H9 (cell line): ENCODE measurements around the gene SERPINB11. TPM values are rescaled to one million over a fixed set of nuclear protein-coding genes. Genes with fewer than 3 reads are reported as not detected.

Source experiments
- DNase-seq: peaks from one replicate; pipeline ENCODE4 v3.0.0-alpha.2; 2017
- H2AFZ ChIP-seq: one replicate; pipeline ENCODE4 v1.6.1; 2013; ENCODE audit warnings: mild to moderate bottlenecking, low read length, control low read depth, moderate library complexity
- H2AK5ac ChIP-seq: 2 replicates; pipeline ENCODE4 v1.6.1; 2013; ENCODE audit warnings: low read length, control low read depth, mixed read lengths; ENCODE audit not compliant: insufficient read length
- H2BK120ac ChIP-seq: one replicate; pipeline ENCODE4 v1.6.1; 2013; ENCODE audit warnings: low read depth, mild to moderate bottlenecking, low read length, control low read depth, inconsistent platforms; ENCODE audit not compliant: poor library complexity, severe bottlenecking
- H2BK12ac ChIP-seq: 2 replicates; pipeline ENCODE4 v1.6.1; 2013; ENCODE audit warnings: low read length, control low read depth, mixed read lengths, low read depth; ENCODE audit not compliant: insufficient read length
- H2BK15ac ChIP-seq: 2 replicates; pipeline ENCODE4 v1.6.1; 2013; ENCODE audit warnings: low read depth, low read length, control low read depth
- H2BK20ac ChIP-seq: one replicate; pipeline ENCODE4 v1.6.1; 2013; ENCODE audit warnings: low read depth, mild to moderate bottlenecking, low read length, control low read depth, inconsistent platforms; ENCODE audit not compliant: poor library complexity, severe bottlenecking
- H2BK5ac ChIP-seq: 2 replicates; pipeline ENCODE4 v1.6.1; 2013; ENCODE audit warnings: low read length, control low read depth, mixed read lengths; ENCODE audit not compliant: insufficient read length
- H3K14ac ChIP-seq: 2 replicates; pipeline ENCODE4 v1.6.1; 2013; ENCODE audit warnings: low read length, control low read depth; ENCODE audit not compliant: insufficient read depth
- H3K18ac ChIP-seq: 2 replicates; pipeline ENCODE4 v1.6.1; 2013; ENCODE audit warnings: low read depth, mild to moderate bottlenecking, mixed read lengths, low read length, control low read depth; ENCODE audit not compliant: insufficient read length
- H3K23ac ChIP-seq: 2 replicates; pipeline ENCODE4 v1.6.1; 2013; ENCODE audit warnings: low read length, control low read depth, mixed read lengths, low read depth; ENCODE audit not compliant: insufficient read length
- H3K23me2 ChIP-seq: 2 replicates; pipeline ENCODE4 v1.6.1; 2013; ENCODE audit warnings: low read depth, mild to moderate bottlenecking, mixed read lengths, low read length, control low read depth; ENCODE audit not compliant: insufficient read length, poor library complexity, severe bottlenecking
- H3K27ac ChIP-seq: 2 replicates; pipeline ENCODE4 v1.5.1; 2013; ENCODE audit warnings: low read length, control low read depth, mixed read lengths, low read depth; ENCODE audit not compliant: insufficient read length
- H3K27me3 ChIP-seq: 2 replicates; pipeline ENCODE4 v1.6.1; 2013; ENCODE audit warnings: low read length, control low read depth, inconsistent platforms; ENCODE audit not compliant: insufficient read depth
- H3K4ac ChIP-seq: 2 replicates; pipeline ENCODE4 v1.6.1; 2013; ENCODE audit warnings: low read depth, mild to moderate bottlenecking, control low read depth, inconsistent platforms, low read length, moderate library complexity
- H3K4me1 ChIP-seq: 2 replicates; pipeline ENCODE4 v1.6.1; 2013; ENCODE audit warnings: low read length, control low read depth, inconsistent platforms; ENCODE audit not compliant: insufficient read depth
- H3K4me2 ChIP-seq: 2 replicates; pipeline ENCODE4 v1.6.1; 2013; ENCODE audit warnings: low read length, control low read depth, mixed read lengths; ENCODE audit not compliant: insufficient read length, insufficient read depth
- H3K56ac ChIP-seq: 2 replicates; pipeline ENCODE4 v1.6.1; 2013; ENCODE audit warnings: low read depth, mild to moderate bottlenecking, mixed read lengths, low read length, control low read depth; ENCODE audit not compliant: insufficient read length
- H3K79me1 ChIP-seq: 2 replicates; pipeline ENCODE4 v1.6.1; 2013; ENCODE audit warnings: low read depth, mild to moderate bottlenecking, moderate library complexity, low read length, control low read depth, inconsistent platforms; ENCODE audit not compliant: insufficient read depth, poor library complexity, severe bottlenecking
- H3K79me2 ChIP-seq: 2 replicates; pipeline ENCODE4 v1.6.1; 2013; ENCODE audit warnings: low read length, control low read depth, inconsistent platforms; ENCODE audit not compliant: insufficient read depth
- H3K9ac ChIP-seq: 2 replicates; pipeline ENCODE4 v1.6.1; 2013; ENCODE audit warnings: low read length, control low read depth, mixed read lengths; ENCODE audit not compliant: insufficient read length; ENCODE audit errors: extremely low read depth
- H3K9me3 ChIP-seq: one replicate; pipeline ENCODE4 v1.6.1; 2013; ENCODE audit warnings: low read depth, low read length, inconsistent platforms; ENCODE audit not compliant: control insufficient read depth
- H3T11ph ChIP-seq: one replicate; pipeline ENCODE4 v1.6.1; 2013; ENCODE audit warnings: mild to moderate bottlenecking, low read length, control low read depth, inconsistent platforms
- H4K20me1 ChIP-seq: one replicate; pipeline ENCODE4 v1.6.1; 2013; ENCODE audit not compliant: control insufficient read depth, insufficient read length, insufficient read depth
- H4K5ac ChIP-seq: 2 replicates; pipeline ENCODE4 v1.6.1; 2013; ENCODE audit warnings: low read depth, mild to moderate bottlenecking, mixed read lengths, low read length, control low read depth; ENCODE audit not compliant: insufficient read length
- H4K8ac ChIP-seq: replicated peaks from 2 replicates; pipeline ENCODE4 v1.6.1; 2013; ENCODE audit warnings: low read length, control low read depth, mixed read lengths, low read depth; ENCODE audit not compliant: insufficient read length
- H4K91ac ChIP-seq: 2 replicates; pipeline ENCODE4 v1.6.1; 2013; ENCODE audit warnings: low read depth, mild to moderate bottlenecking, moderate library complexity, mixed read lengths, low read length, control low read depth; ENCODE audit not compliant: insufficient read length
- H3K27ac Mint-ChIP-seq, 3 experiments: 2 replicates in 2 of 3; 3 replicates in 1 of 3; pipeline ENCODE4 v1.8.0; 2020 to 2021; ENCODE audit warnings: mixed read lengths in 3 of 3, mild to moderate bottlenecking in 1 of 3, moderate library complexity in 1 of 3
- H3K27me3 Mint-ChIP-seq: 2 replicates; pipeline ENCODE4 v1.8.0; 2021; ENCODE audit warnings: low read depth, mild to moderate bottlenecking, moderate library complexity, mixed read lengths
- H3K36me3 Mint-ChIP-seq, 3 experiments: 2 replicates in 2 of 3; 3 replicates in 1 of 3; pipeline ENCODE4 v1.8.0; 2020 to 2021; ENCODE audit warnings: low read depth in 3 of 3, mixed read lengths in 3 of 3; ENCODE audit not compliant: insufficient read depth in 1 of 3
- H3K4me1 Mint-ChIP-seq, 2 experiments: 2 replicates each; pipeline ENCODE4 v1.8.0; 2020; ENCODE audit warnings: mixed read lengths in 2 of 2
- H3K4me3 Mint-ChIP-seq, 2 experiments: 2 replicates in 1 of 2; 3 replicates in 1 of 2; pipeline ENCODE4 v1.8.0; 2020 to 2021; ENCODE audit warnings: mild to moderate bottlenecking in 2 of 2, mixed read lengths in 2 of 2, moderate library complexity in 1 of 2
- H3K9me3 Mint-ChIP-seq, 2 experiments: 2 replicates in 1 of 2; 3 replicates in 1 of 2; pipeline ENCODE4 v1.8.0; 2020; ENCODE audit warnings: mild to moderate bottlenecking in 2 of 2, mixed read lengths in 2 of 2, moderate library complexity in 1 of 2
- WGBS: extraction: QIAGEN DNeasy Blood & Tissue Kit; methylation state at CpG from one replicate; pipeline ENCODE4 v1.1.7; 2013; ENCODE audit warnings: missing lambda C conversion rate, low lambda C conversion rate, mixed read lengths; ENCODE audit not compliant: insufficient read length; ENCODE audit errors: extremely low coverage; 5-methylcytosine and 5-hydroxymethylcytosine counted together
- total RNA-seq: library from RNA; stranded (reverse); gene quantifications from 2 replicates; pipeline ENCODE4 v1.2.1, GENCODE V29; 2021
- TF ChIP-seq, protein P1 (sequence below): fragments of 200-600 bp; sonication (generic); conservative IDR thresholded peaks from 3 replicates; pipeline ENCODE4 v1.8.0; 2021; ENCODE audit warnings: antibody characterized with exemption, mild to moderate bottlenecking

The SERPINB11 gene
- total RNA-seq, 1 experiment from 2014 or later = not detected

DNA sequence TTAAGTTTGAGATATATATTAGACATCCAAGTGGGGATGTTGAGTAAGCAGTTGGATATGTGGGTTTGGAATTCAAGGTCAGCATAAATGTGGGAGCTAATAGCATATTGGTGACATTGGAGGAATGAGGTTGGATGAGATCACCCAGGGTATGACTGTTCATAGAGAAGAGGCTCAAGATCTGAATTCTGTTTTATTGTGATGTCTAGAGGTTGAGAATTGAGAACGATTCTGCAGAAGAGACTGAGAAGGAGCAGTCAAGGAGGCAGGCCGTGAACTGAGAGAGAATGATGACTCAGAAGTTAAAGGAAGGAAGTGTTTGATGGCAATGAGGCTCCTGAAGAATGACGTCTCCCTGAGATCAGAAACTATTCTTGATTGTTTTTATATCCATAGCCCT lies 5.9 kb downstream of the SERPINB11 start:
- Histone ChIP-seq H4K8ac (no peak overlapping the region), H3K4ac (no peak overlapping the region), H3K27ac (no peak overlapping the region), H2BK15ac (no peak overlapping the region), H2BK120ac (no peak overlapping the region), H3K79me2 (no peaks in the 10 kb centered on the region), H2BK12ac (no peak overlapping the region), H3K79me1 (no peaks in the 10 kb centered on the region), H2AK5ac (no peak overlapping the region), H3K27me3 (no peaks in the 10 kb centered on the region), H3K9ac (no peak overlapping the region), H4K20me1 (no peaks in the 10 kb centered on the region), H3K9me3 (peaks cover 2% of the 10 kb centered on the region), H3K56ac (no peak overlapping the region), H3K4me2 (no peak overlapping the region), H2BK20ac (no peak overlapping the region), H3K14ac (no peak overlapping the region), H2BK5ac (no peak overlapping the region), H3K4me1 (no peaks in the 10 kb centered on the region), H4K5ac (no peak overlapping the region), H3T11ph (no peak overlapping the region), H3K18ac (no peak overlapping the region), H3K23ac (no peak overlapping the region), H4K91ac (no peak overlapping the region), H2AFZ (no peak overlapping the region), H3K23me2 (no peaks in the 10 kb centered on the region)
- Mint-ChIP-seq H3K36me3 (peaks cover 0 to 4% (median 4%) of the 10 kb centered on the region in 3 experiments; a peak in 3 of 7 replicates), H3K27ac (no peak overlapping the region), H3K4me1 (no peaks in the 10 kb centered on the region), H3K9me3 (peaks cover 9 to 12% of the 10 kb centered on the region in 2 experiments), H3K27me3 (no peaks in the 10 kb centered on the region), H3K4me3 (no peak overlapping the region)
- TF ChIP-seq, protein P1, sequence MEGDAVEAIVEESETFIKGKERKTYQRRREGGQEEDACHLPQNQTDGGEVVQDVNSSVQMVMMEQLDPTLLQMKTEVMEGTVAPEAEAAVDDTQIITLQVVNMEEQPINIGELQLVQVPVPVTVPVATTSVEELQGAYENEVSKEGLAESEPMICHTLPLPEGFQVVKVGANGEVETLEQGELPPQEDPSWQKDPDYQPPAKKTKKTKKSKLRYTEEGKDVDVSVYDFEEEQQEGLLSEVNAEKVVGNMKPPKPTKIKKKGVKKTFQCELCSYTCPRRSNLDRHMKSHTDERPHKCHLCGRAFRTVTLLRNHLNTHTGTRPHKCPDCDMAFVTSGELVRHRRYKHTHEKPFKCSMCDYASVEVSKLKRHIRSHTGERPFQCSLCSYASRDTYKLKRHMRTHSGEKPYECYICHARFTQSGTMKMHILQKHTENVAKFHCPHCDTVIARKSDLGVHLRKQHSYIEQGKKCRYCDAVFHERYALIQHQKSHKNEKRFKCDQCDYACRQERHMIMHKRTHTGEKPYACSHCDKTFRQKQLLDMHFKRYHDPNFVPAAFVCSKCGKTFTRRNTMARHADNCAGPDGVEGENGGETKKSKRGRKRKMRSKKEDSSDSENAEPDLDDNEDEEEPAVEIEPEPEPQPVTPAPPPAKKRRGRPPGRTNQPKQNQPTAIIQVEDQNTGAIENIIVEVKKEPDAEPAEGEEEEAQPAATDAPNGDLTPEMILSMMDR = no peak
- no peak for DNase-seq
- WGBS = no CpG with 5 or more reads among the region's 3 CpGs
